ENCODE measurements around the gene SEMA5A. TPM values are rescaled to one million over a fixed set of nuclear protein-coding genes. Genes with fewer than 3 reads are reported as not detected.

Gene SEMA5A
- total RNA-seq, 4 donors from 2014 or later = 0.46 to 3.2 (median 1.7) TPM

GRCh38 chr5:9454012-9454481 is 91.8 kb downstream of the SEMA5A start:
- intact Hi-C loops (cut with DNase I; ENCODE audit: low total_unique reads) (no loop called here), in situ Hi-C loops (cut with MboI; ENCODE audit: low sequenced_read_pairs in 4 of 4) (no loop called here)
- no peaks in the 10 kb centered on the region for H3K27me3 ChIP-seq
- ATAC-seq (no peak), DNase-seq (no peak)
- H3K36me3 ChIP-seq = no peaks in the 10 kb centered on the region
- no peak overlapping the region for H3K27ac ChIP-seq
- TF ChIP-seq CTCF (IDR thresholded peaks at IDR 0.05 in 4 of 5, conservative IDR thresholded peaks at IDR 0.05 in 1 of 5) = no peak
- TF ChIP-seq POLR2A (IDR thresholded peaks at IDR 0.05) = no peak
- H3K9me3 ChIP-seq = no peaks in the 10 kb centered on the region
- no peaks in the 10 kb centered on the region for H3K4me1 ChIP-seq
- no peak overlapping the region for H3K4me3 ChIP-seq

- intact Hi-C loops (cut with DNase I; ENCODE audit: low total_unique reads) = no loop called here
- Histone ChIP-seq H3K36me3 (no peaks in the 10 kb centered on the region), H3K9me3 (no peaks in the 10 kb centered on the region), H3K27ac (no peak overlapping the region), H3K27me3 (no peaks in the 10 kb centered on the region), H3K4me1 (no peaks in the 10 kb centered on the region), H3K4me3 (no peak overlapping the region)
- TF ChIP-seq CTCF (IDR thresholded peaks at IDR 0.05 in 4 of 5, conservative IDR thresholded peaks at IDR 0.05 in 1 of 5) (no peak), POLR2A (IDR thresholded peaks at IDR 0.05) (no peak)
- in situ Hi-C loops (cut with MboI; ENCODE audit: low sequenced_read_pairs in 4 of 4) = no loop called here
- ATAC-seq = no peak
- DNase-seq = no peak
Measured at GRCh38 chr5:9453480-9454011, 92.3 kb downstream of the SEMA5A start.

GRCh38 chr5:9452181-9452580 is 93.7 kb downstream of the SEMA5A start:
- ATAC-seq (no peak), DNase-seq (no peak)
- H3K27ac ChIP-seq = no peak overlapping the region
- no peaks in the 10 kb centered on the region for H3K36me3 ChIP-seq
- TF ChIP-seq POLR2A (IDR thresholded peaks at IDR 0.05) (no peak), CTCF (IDR thresholded peaks at IDR 0.05 in 4 of 5, conservative IDR thresholded peaks at IDR 0.05 in 1 of 5) (no peak)
- intact Hi-C loops (cut with DNase I; ENCODE audit: low total_unique reads) = no loop called here
- no peaks in the 10 kb centered on the region for H3K9me3 ChIP-seq
- no peaks in the 10 kb centered on the region for H3K4me1 ChIP-seq
- no peak overlapping the region for H3K4me3 ChIP-seq
- in situ Hi-C loops (cut with MboI; ENCODE audit: low sequenced_read_pairs in 4 of 4) = no loop called here
- no peaks in the 10 kb centered on the region for H3K27me3 ChIP-seq

- intact Hi-C loops (cut with DNase I; ENCODE audit: low total_unique reads) (no loop called here), in situ Hi-C loops (cut with MboI; ENCODE audit: low sequenced_read_pairs in 4 of 4) (no loop called here)
- no peak overlapping the region for H3K27ac ChIP-seq
- H3K4me1 ChIP-seq = no peaks in the 10 kb centered on the region
- TF ChIP-seq CTCF (IDR thresholded peaks at IDR 0.05 in 4 of 5, conservative IDR thresholded peaks at IDR 0.05 in 1 of 5) = no peak
- no peak for TF ChIP-seq POLR2A (IDR thresholded peaks at IDR 0.05)
- ATAC-seq (no peak), DNase-seq (no peak)
- H3K4me3 ChIP-seq = no peak overlapping the region
- no peaks in the 10 kb centered on the region for H3K27me3 ChIP-seq
- no peaks in the 10 kb centered on the region for H3K36me3 ChIP-seq
- no peaks in the 10 kb centered on the region for H3K9me3 ChIP-seq
Measured at GRCh38 chr5:9451037-9451436, 94.8 kb downstream of the SEMA5A start.

- Histone ChIP-seq H3K4me3 (no peak overlapping the region), H3K36me3 (no peaks in the 10 kb centered on the region), H3K27ac (no peak overlapping the region), H3K4me1 (no peaks in the 10 kb centered on the region), H3K27me3 (no peaks in the 10 kb centered on the region), H3K9me3 (no peaks in the 10 kb centered on the region)
- DNase-seq (no peak), ATAC-seq (no peak)
- TF ChIP-seq CTCF (IDR thresholded peaks at IDR 0.05 in 4 of 5, conservative IDR thresholded peaks at IDR 0.05 in 1 of 5) = no peak
- no peak for TF ChIP-seq POLR2A (IDR thresholded peaks at IDR 0.05)
- intact Hi-C loops (cut with DNase I; ENCODE audit: low total_unique reads) = no loop called here
- in situ Hi-C loops (cut with MboI; ENCODE audit: low sequenced_read_pairs in 4 of 4) = no loop called here
Measured at GRCh38 chr5:9447691-9448090, 98.2 kb downstream of the SEMA5A start.

Measured in gastrocnemius medialis (tissue), 4 donors.